Type B pancreatic cell (in vitro differentiated cells): ENCODE measurements around the gene TXNRD1. TPM values are rescaled to one million over a fixed set of nuclear protein-coding genes. Genes with fewer than 3 reads are reported as not detected.

Source experiments
- DNase-seq: peaks from one replicate; pipeline ENCODE4 v3.0.0; 2021; ENCODE audit warnings: mixed read lengths; ENCODE audit not compliant: unreplicated experiment; ENCODE audit errors: extremely low spot score
- H3K27ac Mint-ChIP-seq: 2 replicates; pipeline ENCODE4 v1.8.0; 2021; ENCODE audit warnings: mild to moderate bottlenecking, mixed read lengths
- H3K27me3 Mint-ChIP-seq: 2 replicates; pipeline ENCODE4 v1.8.0; 2021; ENCODE audit warnings: mixed read lengths
- H3K36me3 Mint-ChIP-seq: 2 replicates; pipeline ENCODE4 v1.8.0; 2021; ENCODE audit warnings: mixed read lengths
- H3K4me1 Mint-ChIP-seq: one replicate; pipeline ENCODE4 v1.8.0; 2021; ENCODE audit warnings: mixed read lengths; ENCODE audit not compliant: unreplicated experiment
- H3K4me3 Mint-ChIP-seq: 2 replicates; pipeline ENCODE4 v1.8.0; 2021; ENCODE audit warnings: mild to moderate bottlenecking, mixed read lengths
- H3K9me3 Mint-ChIP-seq: 2 replicates; pipeline ENCODE4 v1.8.0; 2021; ENCODE audit warnings: mixed read lengths
- total RNA-seq: library from RNA; stranded (reverse); gene quantifications from 2 replicates; pipeline ENCODE4 v1.2.1, GENCODE V29; 2021; ENCODE audit warnings: low replicate concordance
- TF ChIP-seq, protein P1 (sequence below): fragments of 200-600 bp; sonication (generic); conservative IDR thresholded peaks from 2 replicates; pipeline ENCODE4 v1.5.0; 2021; ENCODE audit warnings: antibody characterized with exemption, mild to moderate bottlenecking

Gene TXNRD1
- total RNA-seq, 1 donor from 2014 or later: 94.7 TPM

DNA sequence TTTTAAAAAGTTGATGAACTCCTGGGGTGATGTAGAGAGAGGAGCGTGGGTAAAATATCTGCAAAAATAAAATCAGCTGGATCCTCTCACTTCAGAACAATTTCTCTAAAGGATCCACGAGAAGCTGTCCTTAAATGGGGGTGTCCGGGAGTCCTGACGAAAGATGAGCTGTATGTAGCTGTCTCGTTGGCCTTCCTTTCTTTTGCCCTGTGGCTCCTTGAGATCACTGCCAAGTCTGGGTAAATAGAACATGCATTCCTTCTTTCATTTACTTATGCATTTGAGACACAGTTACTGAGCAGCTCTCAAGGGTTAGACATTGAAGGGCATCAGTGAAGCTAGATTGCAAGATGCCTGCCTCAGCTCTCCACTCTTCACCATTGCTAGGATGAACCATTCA lies 35.2 kb upstream of the TXNRD1 start:
- H3K27me3 Mint-ChIP-seq: peaks cover 6% of the 10 kb centered on the region
- DNase-seq: peak; percentile 11
- no peak overlapping the region for H3K4me3 Mint-ChIP-seq
- H3K36me3 Mint-ChIP-seq: no peaks in the 10 kb centered on the region
- H3K4me1 Mint-ChIP-seq: peaks cover 12% of the 10 kb centered on the region
- peaks cover 7% of the 10 kb centered on the region for H3K9me3 Mint-ChIP-seq
- no peak overlapping the region for H3K27ac Mint-ChIP-seq
- TF ChIP-seq, protein P1, sequence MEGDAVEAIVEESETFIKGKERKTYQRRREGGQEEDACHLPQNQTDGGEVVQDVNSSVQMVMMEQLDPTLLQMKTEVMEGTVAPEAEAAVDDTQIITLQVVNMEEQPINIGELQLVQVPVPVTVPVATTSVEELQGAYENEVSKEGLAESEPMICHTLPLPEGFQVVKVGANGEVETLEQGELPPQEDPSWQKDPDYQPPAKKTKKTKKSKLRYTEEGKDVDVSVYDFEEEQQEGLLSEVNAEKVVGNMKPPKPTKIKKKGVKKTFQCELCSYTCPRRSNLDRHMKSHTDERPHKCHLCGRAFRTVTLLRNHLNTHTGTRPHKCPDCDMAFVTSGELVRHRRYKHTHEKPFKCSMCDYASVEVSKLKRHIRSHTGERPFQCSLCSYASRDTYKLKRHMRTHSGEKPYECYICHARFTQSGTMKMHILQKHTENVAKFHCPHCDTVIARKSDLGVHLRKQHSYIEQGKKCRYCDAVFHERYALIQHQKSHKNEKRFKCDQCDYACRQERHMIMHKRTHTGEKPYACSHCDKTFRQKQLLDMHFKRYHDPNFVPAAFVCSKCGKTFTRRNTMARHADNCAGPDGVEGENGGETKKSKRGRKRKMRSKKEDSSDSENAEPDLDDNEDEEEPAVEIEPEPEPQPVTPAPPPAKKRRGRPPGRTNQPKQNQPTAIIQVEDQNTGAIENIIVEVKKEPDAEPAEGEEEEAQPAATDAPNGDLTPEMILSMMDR: no peak

DNA sequence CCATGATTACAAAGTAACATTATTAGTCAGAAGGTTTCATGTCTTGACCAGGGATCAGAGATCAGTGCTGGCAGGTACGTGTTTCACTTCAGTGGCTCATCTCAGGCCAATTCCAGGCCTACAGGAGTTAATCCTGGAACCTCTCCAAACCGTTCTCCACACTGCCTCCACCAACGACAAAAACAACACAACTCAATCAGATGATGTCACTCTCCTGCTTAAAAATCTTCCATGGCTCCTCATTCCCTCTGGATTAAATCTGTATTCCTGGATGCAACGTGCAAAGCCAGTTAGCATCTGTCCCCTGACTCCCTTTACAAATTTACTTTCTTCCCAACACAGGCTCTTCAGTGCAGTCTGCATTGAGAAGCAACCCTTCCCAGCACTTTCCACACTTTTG lies 34.3 kb upstream of the TXNRD1 start:
- H3K4me3 Mint-ChIP-seq: no peak overlapping the region
- H3K9me3 Mint-ChIP-seq: peaks cover 10% of the 10 kb centered on the region
- TF ChIP-seq, protein P1: no peak
- H3K4me1 Mint-ChIP-seq: peaks cover 12% of the 10 kb centered on the region
- no peak for DNase-seq
- H3K36me3 Mint-ChIP-seq: no peaks in the 10 kb centered on the region
- H3K27ac Mint-ChIP-seq: no peak overlapping the region
- peaks cover 6% of the 10 kb centered on the region for H3K27me3 Mint-ChIP-seq

DNA sequence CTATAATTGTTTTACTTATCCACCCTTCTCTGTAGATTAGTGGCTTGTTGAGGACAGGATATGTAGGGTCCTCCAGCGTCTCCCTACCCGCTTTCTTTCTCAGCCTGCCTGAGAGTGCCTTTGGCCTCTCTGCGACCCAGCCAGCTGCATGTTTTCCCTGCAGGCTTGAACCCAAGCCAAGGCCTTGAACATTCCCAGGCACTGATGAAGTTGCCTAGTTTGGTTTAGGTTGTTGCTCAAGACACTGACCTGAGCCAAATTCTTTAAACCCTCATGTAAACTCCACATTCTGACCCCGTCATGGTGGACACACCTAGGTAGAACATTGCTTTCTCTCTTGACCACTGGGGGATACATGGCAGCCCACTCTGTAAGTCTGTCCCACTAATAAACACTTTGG lies 33.4 kb upstream of the TXNRD1 start:
- Mint-ChIP-seq H3K27ac (no peak overlapping the region), H3K4me1 (peaks cover 12% of the 10 kb centered on the region), H3K4me3 (no peak overlapping the region), H3K36me3 (no peaks in the 10 kb centered on the region), H3K9me3 (peaks cover 10% of the 10 kb centered on the region), H3K27me3 (peaks cover 5% of the 10 kb centered on the region)
- DNase-seq: peak; percentile 20
- TF ChIP-seq, protein P1: no peak

DNA sequence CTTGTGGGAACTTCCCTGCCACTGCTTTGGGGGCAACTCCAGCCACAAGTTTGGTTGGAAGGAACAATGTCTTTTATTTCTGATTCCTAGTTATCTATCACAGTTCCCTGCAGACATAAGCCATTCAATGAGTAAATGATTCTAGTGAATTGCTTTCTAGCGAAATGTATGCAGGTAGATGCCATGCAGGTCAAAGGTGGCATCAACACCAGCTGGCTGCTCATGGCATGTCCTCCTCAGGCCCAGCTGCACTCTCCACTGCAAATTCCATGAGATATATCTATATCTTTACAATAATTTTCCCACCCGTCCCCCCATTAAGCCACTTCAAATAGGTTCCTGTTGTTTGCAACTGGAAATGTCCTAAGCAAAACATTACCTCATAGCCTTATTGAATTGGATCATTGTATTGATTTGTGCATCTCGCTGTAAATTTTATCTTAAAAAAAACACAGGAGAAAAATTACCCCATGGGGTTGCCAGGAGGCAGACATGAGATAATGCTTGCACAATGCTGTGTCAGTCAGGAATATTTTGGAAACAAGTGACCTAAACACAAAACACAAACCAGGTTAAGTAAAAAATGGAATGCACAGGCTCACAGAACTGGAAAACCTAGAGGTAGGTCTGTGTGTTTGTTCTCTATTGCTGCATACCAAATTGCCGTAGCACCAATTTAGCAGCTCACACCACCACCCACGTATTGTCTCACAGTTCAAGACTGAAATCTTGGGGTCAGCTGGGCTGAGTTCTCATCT lies 32.8 kb upstream of the TXNRD1 start:
- Mint-ChIP-seq H3K4me3 (no peak overlapping the region), H3K36me3 (no peaks in the 10 kb centered on the region), H3K9me3 (peaks cover 10% of the 10 kb centered on the region), H3K4me1 (peaks cover 6% of the 10 kb centered on the region), H3K27ac (no peak overlapping the region), H3K27me3 (peaks cover 3% of the 10 kb centered on the region)
- TF ChIP-seq, protein P1: no peak
- DNase-seq: no peak

DNA sequence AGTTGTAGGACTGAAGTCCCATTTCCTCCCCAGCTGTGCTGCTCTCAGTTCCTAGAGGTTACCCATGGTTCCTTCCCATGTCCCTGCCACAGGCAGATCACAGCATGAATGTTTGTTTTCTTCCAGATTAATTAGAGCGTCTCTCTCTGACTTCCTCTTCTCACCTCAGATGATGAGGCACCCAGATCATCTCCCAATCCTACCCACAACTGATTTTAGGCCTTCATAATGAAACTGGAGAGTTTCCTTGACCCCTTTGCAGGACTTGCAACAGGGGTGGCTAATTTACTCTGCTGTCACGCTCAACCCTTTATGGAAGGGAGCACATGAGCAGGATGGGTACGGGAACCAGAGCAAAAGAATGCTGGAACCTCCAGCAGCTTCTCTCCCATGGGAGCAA lies 32.1 kb upstream of the TXNRD1 start:
- Mint-ChIP-seq H3K36me3 (no peaks in the 10 kb centered on the region), H3K9me3 (peaks cover 10% of the 10 kb centered on the region), H3K27me3 (peaks cover 3% of the 10 kb centered on the region), H3K27ac (no peak overlapping the region), H3K4me1 (no peaks in the 10 kb centered on the region), H3K4me3 (no peak overlapping the region)
- no peak for DNase-seq
- TF ChIP-seq, protein P1: no peak
